Measurements from ENCODE around the gene COX8A. TPM values are rescaled to one million over a fixed set of nuclear protein-coding genes. Genes with fewer than 3 reads are reported as not detected.
"Not testable (repeated sequence)": the region's sequence is repeated elsewhere in the genome, so short reads cannot be mapped to it uniquely, and the experiment has no call there.

Gene COX8A
- total RNA-seq, 1 donor from 2014 or later = 234 TPM

- no peak for DNase-seq (ENCODE audit: low spot score)
Measured at GRCh38 chr11:63969461-63969860, 5.0 kb upstream of the COX8A start.

GRCh38 chr11:63970902-63971301 is 3.5 kb upstream of the COX8A start:
- DNase-seq (ENCODE audit: low spot score) = no peak

- DNase-seq (ENCODE audit: low spot score) = not testable (repeated sequence)
Measured at GRCh38 chr11:63973912-63974258, 535 bp upstream of the COX8A start.

- DNase-seq (ENCODE audit: low spot score) = peak; percentile 52
Measured at GRCh38 chr11:63978551-63979239, 4.3 kb downstream of the COX8A start.

GRCh38 chr11:63979426-63979825 is 5.0 kb downstream of the COX8A start:
- no peak for DNase-seq (ENCODE audit: low spot score)

- no peak for DNase-seq (ENCODE audit: low spot score)
Measured at GRCh38 chr11:63985812-63986155, 11.4 kb downstream of the COX8A start.

GRCh38 chr11:63986156-63986931 is 11.9 kb downstream of the COX8A start, which contains the start of gene OTUB1:
Gene OTUB1, plus strand, starts transcription at chr11:63986438. Its CDS starts 19 bp downstream, at chr11:63986457.
- peak; percentile 97 for DNase-seq (ENCODE audit: low spot score)

- no peak for DNase-seq (ENCODE audit: low spot score)
Measured at GRCh38 chr11:63986932-63987513, 12.6 kb downstream of the COX8A start.

- no peak for DNase-seq (ENCODE audit: low spot score)
Measured at GRCh38 chr11:63991558-63991957, 17.1 kb downstream of the COX8A start.

- no peak for DNase-seq (ENCODE audit: low spot score)
Measured at GRCh38 chr11:63993100-63993499, 18.7 kb downstream of the COX8A start.

GRCh38 chr11:63993993-63994392 is 19.6 kb downstream of the COX8A start:
- no peak for DNase-seq (ENCODE audit: low spot score)

GRCh38 chr11:63996512-63996911 is 22.1 kb downstream of the COX8A start:
- DNase-seq (ENCODE audit: low spot score) = no peak

GRCh38 chr11:63997104-63997700 is 22.8 kb downstream of the COX8A start:
- DNase-seq (ENCODE audit: low spot score) = no peak

- DNase-seq (ENCODE audit: low spot score) = no peak
Measured at GRCh38 chr11:63997801-63998337, 23.4 kb downstream of the COX8A start.

GRCh38 chr11:63998558-63999348 is 24.3 kb downstream of the COX8A start:
- no peak for DNase-seq (ENCODE audit: low spot score)

- DNase-seq (ENCODE audit: low spot score) = peak; percentile 85
Measured at GRCh38 chr11:63999349-64000025, 25.1 kb downstream of the COX8A start.

- DNase-seq (ENCODE audit: low spot score) = peak; percentile 81
Measured at GRCh38 chr11:64000026-64000739, 25.8 kb downstream of the COX8A start.

GRCh38 chr11:64000740-64001483 is 26.5 kb downstream of the COX8A start:
- DNase-seq (ENCODE audit: low spot score) = no peak

Measured in umbilical cord (tissue), 2 donors.